GM21576 (cell line): ENCODE data around the gene KRT1.

ENCODE experiments used
- ATAC-seq: cut with Tn5 transposase; IDR thresholded peaks from one replicate; pipeline ENCODE4 v1.9.1; 2021; ENCODE audit warnings: mild to moderate bottlenecking, moderate library complexity; ENCODE audit not compliant: unreplicated experiment

KRT1 gene

DNA sequence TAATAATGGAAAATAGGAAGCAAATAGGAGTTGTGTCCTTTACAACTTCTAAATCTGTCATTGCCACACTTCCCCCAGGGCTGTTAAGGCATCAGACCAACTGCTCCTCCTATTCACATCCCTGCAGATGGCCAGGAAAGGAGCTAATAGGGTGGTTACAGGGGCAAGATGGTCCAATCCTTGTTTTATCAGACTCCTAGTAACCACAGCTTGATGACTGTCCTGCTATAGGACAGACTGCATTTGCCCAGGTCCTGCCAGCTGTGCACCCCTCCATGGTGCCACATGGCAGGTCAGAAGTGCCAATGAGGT, 17.3 kb downstream of the KRT1 start:
- ATAC-seq = no peak

DNA sequence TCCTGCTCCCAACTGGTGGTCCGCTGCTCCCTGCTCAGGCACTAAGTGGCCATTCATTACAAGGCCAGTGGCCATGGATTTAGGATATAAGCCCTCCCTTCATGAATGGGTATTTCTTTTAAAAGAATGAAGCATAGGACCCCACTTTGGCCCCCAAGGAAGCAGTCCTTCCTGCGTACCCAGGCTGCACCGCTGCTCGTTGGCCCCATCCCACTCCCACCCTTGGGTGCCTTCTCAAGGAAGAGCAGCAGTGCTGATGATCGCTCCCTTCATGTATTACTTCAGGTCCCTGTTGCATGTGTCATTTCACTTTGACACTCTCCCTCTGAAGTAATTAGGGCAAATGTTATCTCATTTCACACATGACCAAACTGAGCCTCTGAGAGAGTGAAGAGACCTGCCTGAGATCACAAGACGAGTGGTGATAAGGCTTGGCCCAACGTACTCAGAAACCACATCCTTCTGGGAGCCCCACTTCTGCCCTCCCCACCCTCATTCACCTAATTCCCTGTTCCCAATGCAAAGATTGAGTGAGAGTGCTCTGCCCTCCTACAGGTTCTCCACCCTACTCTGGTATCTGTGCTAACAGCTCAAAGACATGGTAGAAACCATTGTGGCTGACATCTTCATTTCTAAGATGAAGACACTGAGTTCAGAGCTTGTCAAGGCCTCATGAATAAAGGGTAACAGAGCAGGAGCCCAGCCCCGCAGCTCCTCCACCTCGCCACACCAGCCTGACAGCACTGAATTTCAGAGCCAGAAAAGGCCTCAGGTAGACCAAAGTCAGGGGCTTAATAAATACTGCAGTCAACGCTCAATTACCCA, 17.9 kb downstream of the KRT1 start:
- no peak for ATAC-seq

DNA sequence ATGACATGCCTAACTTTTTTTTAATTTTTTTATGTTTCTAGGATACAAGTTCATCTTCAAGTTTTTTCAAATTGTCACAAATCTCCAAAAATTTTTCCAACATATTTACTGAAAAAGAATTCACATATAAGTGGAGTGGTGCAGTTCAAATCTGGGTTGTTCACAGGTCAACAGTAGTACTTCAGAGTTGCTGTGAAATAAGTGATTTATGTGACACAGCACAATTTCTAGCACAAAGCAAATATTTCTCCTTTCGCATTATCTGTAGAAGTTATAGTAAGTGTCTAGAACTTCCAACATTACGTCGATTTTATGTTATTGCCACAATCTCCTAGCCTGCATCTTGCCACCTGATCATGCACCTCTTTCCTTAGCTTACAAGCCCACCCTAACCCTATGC, 18.5 kb downstream of the KRT1 start:
- ATAC-seq = no peak

DNA sequence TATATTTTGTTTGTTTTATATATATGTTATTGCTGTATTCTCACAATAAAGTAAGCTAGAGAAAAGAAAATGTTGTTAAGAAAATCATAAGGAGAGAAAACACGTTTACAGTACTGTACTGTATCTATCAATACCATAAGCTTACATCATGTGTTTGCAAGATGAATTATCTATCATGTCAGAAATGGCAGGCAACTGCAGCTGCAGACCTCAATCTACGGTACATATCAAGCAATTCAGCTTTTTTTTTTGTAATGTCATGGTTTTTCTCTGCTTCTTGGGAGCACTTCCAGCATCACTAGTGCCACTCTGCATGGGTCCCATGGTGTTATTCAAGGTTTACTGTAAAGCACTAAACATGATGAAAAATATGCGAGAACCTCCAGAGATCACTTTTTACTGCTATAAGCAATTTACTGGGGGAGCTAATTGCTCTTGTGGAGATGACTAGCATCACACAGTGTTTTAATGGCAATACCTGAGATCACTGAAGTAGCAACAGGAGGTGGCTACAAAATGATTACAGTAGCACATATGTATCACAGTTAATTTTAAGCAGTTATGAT, 19.2 kb downstream of the KRT1 start:
- ATAC-seq = no peak

DNA sequence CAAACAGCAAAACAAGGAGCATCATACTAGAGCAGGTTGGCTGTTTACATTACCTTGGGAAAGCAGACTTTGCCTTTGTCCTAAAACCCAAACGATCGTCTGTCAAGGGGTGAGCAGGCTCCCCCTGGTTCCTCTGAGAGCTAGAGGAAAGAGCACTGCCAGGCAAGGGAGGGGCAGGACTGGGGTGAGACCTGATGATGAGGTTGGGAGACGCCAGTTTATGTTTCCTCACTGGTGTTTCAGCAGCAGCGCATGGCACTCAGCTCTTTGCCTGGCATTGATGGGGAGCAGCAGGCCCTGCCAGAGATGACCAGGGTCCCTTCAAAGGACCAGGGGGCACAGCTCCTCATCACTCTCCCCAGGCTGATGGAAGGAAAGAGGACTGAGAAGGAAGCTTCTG, 20.3 kb downstream of the KRT1 start:
- ATAC-seq = no peak

DNA sequence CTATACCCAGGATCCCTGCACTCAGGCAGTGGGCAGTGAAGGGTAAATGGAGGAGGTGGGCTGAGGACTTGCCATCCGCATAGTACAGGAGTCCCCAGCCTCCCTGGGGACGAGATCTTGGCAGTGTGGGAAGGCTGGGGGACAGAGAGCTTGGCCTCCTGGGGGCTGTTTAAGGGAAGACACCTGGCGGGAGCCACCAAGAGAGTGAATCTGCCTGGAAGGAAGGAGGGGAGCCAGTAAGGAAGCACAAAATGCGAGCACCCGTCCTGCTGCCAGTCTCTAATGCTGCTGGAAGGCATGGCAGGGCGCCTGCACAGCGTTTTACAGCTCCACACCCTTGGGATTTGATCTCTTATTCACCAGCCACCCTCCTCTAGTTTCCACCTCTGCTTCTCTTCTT, 20.8 kb downstream of the KRT1 start:
- ATAC-seq = no peak

DNA sequence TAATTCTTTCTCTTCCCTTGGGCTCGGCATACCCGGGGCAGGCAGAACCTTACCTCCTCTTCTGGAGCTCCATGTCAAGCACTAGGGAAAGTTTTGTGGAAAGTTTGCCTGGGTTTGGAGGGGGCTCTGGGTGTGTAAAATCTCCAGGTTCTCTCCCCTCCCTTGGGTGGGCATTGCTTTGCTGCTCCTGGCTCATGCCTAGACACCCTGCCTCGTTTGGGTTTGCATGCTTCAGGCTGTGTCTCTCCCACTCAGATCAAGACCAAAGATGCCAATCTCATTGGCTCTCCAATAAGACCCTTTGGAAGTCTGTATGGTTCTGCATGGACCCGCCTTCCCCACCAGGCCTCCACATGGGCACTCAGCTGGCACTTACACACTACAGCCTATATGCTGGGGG, 22.0 kb downstream of the KRT1 start:
- no peak for ATAC-seq

DNA sequence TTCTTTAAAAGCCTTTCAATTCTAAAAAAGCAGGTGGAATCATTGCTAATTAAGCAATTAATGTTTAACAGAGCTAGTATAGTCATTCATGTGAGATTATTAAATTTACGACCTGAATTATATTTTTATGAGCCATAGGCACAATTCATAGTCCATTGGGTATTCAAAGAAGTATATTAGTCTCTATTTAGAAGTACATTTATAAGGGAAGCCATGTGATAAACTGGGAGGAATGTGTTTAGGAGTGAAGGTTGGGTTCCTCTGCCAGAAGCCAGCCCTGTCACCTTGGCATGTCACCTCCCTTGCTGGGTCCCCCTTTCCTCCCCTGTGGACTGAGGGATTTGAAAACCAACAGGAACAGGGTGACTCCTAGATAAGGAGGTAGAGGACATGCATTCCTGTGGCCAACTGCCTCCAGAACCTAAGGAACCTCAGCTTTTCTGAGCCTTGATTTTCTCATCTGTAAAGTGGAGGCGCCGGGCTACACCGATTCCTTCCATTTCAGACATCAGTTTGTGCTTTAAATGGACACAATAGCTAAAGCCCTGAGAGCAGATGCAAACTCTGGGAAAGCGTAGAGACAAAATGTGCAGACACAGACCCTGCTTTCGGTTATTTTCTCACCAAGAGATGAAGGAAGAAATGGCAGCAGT, 22.8 kb downstream of the KRT1 start:
- no peak for ATAC-seq

DNA sequence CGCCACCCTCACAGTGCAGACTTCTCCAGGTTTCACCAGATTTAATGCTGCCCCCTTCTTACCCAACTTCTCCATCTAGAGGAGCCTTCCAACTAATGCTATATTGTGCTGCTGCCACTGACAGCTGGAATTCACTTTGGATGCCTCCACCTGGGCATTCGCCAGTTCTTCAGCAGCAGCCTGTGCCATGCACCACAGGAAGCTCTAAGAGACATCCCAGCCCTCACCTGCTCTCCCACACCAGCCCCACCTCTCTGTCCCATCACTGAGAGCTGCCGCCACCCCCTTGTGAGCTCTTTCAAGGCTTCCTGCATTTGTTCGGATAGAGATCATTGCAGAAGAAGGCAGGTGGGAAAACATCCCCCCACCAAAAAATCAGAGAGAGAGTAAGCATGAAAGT, 23.6 kb downstream of the KRT1 start:
- ATAC-seq = no peak

DNA sequence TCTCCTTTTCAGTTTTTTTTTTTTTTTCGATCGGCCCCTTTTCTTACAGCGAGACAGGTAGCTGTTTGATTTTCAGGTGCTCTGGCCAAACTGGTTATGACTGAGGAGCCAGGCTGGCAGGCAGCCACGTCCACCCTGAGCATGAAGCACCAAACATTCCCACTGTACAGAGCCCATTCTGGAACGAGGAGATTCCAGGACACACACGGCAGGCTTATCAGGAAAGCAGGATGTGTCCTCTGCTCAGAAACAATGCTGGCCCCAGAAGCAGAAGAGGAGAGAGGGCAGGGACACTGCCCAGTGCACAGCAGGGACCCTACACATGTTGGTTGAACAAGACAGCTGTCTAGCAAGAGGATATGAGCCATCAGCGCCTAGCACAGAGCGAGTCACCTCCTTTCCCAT, 24.5 kb downstream of the KRT1 start:
- no peak for ATAC-seq

DNA sequence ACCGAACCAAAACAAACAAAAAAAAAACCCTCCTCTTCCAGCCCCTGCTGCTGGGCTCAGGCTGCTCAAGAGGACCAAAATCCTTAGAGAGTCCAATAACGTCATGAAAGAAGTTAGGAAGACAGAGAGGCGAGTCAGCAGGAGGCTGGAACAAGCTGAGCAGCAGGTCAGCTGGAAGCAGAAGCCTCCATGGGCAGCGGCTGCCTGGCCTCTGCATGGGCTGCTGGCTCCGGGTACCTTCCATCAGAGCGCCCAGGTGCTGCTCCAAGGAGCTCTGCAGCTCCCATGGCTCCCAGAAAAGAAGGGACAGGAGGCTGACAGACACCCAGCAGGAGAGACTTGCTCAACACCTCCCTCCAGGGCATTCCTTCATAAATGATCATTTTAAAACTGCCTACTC, 25.0 kb downstream of the KRT1 start:
- ATAC-seq = no peak

DNA sequence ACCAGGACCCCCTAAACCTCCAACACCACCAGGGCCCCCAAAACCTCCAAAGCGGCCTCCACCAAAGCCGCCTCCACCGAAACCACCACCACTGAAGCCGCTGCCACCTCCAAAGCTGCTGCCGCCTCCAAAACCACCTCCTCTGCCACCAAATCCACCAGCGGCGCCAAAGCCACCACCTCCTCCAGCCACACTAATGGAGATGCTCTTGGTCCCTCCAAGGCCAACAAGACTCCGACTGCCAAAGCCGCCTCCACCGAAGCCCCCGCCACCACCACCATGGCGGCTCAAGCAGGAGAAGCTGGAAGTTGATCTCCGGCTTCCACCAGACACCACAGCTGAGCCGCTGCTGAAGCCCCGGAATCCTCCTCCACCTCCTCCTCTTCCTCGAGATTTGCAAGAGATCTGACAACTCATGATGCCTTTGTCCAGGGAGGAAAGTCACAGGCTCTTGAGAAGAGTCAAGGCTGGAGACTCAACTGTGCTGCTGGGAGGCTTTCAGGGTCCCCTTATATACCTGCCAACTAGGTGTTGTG, 28.4 kb downstream of the KRT1 start, which contains the start of gene KRT2:
Gene KRT2, minus strand, starts transcription at position 486 of the 536 bp plus-strand sequence. Its CDS starts 69 bp downstream, at position 417.
- ATAC-seq = no peak

DNA sequence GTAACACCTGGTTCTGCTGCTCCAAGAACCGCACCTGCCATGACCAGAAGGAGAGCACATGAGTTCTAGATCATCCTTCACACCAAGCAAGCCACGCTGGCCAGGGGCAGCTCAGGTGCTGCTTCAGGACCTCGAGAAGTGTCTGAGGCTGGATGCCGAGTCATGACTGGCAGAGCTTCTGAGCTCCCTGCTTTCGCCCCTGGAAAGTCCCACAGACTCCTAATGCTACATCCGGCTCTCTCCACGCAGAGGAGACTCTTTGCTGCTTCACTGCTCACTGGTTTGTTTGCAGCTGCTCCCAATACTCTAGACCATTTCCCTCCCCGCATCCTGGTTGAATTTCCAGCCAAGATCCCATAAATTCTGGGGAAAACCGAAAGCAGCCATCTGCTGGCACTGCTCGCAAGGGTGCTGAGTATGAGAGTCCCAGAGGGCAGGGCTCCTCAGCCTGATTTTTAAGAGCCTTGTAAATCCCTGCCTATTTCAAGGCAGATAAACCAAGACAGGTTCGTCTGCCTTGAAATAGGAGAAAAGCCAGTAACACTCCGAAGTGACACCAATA, 29.6 kb downstream of the KRT1 start:
- no peak for ATAC-seq

DNA sequence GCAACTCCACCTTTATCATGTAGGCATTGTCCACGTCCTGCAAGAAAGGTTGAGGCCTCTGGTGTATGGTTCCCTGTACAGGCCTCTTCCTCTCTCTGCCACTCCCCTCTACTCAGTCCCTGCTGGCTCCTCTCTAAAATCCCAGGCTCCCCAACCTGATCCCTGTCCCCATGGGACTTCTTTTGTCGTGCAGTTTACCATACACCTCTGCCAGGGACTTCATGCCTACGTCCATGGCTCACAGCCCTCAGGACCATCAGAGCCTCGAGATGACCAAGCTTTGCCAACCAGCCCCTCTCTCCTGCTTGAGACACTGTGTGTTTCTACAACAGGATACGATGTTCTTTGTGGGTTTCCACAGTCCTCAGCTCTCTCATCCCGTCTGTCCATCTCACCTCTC, 31.1 kb downstream of the KRT1 start:
- ATAC-seq = no peak

DNA sequence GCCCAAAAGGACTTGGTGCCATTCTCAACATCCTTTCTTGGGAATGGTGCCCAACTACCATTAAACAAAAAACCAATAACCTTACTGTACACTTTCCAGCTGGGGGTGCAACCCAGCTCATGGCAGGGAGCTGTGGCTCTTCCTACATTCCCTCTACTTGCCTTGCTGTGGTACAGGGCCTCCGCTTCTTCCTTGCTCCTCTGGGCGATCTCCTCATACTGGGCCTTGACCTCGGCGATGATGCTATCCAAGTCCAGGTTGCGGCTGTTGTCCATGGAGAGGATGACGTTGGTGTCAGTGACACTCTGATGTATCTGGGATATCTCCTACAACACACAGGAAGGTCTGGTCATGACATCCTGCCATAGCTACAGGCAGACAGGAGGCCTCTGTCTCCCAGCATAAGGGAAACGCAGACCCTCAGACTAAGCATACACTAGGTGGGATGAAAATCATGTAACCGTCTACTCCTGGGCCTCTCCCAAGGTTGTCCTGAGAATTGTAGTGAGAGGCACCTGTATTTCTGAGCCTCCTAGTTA, 32.1 kb downstream of the KRT1 start:
- no peak for ATAC-seq

DNA sequence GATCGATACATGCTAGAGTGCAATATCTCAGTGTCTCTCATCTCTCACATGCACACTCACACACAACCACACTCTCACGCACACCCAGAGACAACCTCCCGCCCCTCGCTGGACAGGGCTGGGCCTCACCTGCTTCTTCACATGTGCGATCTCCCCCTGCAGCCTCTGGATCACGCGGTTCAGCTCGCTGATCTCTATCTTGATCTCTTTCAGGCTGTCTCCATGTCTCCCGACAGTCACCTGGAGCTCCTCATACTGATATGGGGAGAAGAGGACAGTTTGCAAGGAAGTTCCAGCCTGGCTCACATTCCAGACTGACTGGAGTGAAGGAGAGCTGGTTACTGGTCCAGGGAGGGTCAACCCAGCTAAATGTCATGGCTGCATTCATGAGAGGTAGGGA, 32.6 kb downstream of the KRT1 start:
- ATAC-seq = no peak

DNA sequence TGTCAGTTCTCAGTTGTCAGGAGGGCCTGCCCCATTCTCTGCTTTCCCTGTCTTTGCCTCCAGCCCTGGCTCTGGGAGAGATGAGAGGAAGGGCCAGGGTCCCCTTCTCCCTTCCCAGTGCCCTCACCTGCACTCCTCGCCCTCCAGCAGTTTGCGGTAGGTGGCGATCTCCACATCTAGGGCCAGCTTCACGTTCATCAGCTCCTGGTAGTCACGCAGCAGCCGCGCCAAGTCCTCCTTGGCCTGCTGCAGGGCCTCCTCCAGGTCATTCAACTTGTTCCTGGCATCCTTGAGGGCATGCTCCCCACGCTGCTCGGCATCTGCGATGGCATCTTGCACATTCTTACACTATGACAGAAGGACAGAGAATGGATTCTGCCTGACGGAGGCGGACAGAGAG, 33.6 kb downstream of the KRT1 start:
- no peak for ATAC-seq

DNA sequence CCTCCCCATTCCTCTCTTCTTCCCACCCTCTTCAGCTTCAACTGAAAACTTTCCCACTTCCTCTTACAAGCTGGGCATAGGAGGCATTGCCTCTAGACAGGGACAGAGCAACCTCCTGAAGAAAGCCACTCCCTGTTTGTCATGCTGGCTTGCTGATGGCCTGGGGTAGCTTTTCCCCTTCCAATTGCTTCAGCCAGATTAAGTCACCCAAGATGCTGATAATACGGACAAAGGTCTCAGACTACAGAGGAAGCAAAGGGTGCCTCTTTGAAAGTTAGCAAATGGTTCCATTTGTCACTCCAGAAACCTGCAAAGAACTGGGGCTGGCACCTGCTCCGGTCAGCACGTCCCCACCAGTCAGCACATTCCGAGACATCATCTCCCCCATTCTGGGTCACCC, 34.2 kb downstream of the KRT1 start:
- ATAC-seq = no peak

DNA sequence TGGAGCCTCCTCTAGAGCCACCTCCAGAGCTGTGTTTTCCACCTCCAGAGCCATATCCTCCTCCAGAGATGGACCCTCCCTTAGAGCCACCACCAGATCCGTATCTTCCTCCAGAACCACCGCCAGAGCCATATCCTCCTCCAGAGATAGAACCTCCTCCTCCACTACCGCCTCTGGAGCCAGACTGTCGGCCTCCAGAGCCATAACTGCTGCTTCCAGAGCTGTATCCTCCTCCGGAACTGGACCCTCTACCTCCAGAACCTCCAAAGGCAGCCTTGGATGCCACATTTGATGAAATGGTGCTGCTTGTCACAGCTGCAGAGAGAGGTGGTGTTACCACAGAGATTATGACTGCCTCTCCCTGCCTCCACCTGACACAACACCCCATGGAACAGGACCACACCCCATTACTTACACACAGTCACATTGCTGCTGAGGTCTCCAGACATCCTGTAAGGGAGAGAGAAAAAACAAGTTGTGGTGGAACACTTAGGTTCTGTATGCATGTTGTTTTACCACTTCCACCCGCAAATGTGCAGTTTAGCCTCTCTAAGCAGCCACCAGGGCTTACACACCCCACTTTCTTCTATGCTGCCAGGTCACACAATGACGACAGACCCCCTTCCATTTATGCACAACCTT, 35.0 kb downstream of the KRT1 start:
- no peak for ATAC-seq

DNA sequence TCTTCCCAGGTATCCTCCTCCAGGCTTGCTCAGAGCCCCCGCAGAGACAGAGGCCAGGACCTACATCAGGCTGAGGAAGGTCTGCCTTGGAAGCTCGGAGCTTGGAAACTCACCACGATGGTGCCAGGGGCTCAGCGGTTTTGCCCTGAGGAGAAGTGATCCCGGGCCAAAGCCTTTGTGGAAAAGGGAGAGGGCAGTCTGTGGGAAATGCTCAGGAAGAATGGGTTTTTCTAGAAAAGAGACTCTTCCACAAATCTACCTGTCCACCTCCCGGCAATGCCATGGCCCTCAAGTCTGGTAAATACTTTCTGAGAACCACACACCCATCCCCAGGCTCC, 36.2 kb downstream of the KRT1 start:
- ATAC-seq = no peak
